Neural cell (in vitro differentiated cells): ENCODE results near the gene SCN2A. TPM values are rescaled to one million over a fixed set of nuclear protein-coding genes. Genes with fewer than 3 reads are reported as not detected.

Experiments
- H2AFZ ChIP-seq: fragments of 200-600, 300-800 bp; sonication (generic), shearing (Covaris generic); 2 replicates; pipeline ENCODE4 v1.6.0; 2014; ENCODE audit warnings: low read depth, mild to moderate bottlenecking, antibody characterized with exemption, low read length, moderate library complexity
- H3F3A ChIP-seq: fragments of 200-600 bp; shearing (Covaris generic); 2 replicates; pipeline ENCODE4 v1.6.1; 2016; ENCODE audit warnings: mild to moderate bottlenecking, moderate library complexity, mixed read lengths, antibody characterized with exemption, low read length; ENCODE audit not compliant: insufficient read depth, poor library complexity, severe bottlenecking
- H3K27ac ChIP-seq: fragments of 200-600, 300-800 bp; sonication (generic), shearing (Covaris generic); 2 replicates; pipeline ENCODE4 v1.5.1; 2014; ENCODE audit warnings: mild to moderate bottlenecking, low read length, moderate library complexity
- H3K27me3 ChIP-seq: fragments of 300-800, 200-600 bp; sonication (generic), shearing (Covaris generic); 2 replicates; pipeline ENCODE4 v1.6.0; 2014; ENCODE audit warnings: mild to moderate bottlenecking, low read depth, low read length, moderate library complexity; ENCODE audit not compliant: insufficient read depth
- H3K36me3 ChIP-seq: fragments of 300-800, 200-600 bp; sonication (generic), shearing (Covaris generic); 2 replicates; pipeline ENCODE4 v1.5.1; 2014; ENCODE audit warnings: mild to moderate bottlenecking, antibody characterized with exemption, low read length, moderate library complexity; ENCODE audit not compliant: insufficient read depth
- H3K4me2 ChIP-seq: fragments of 300-800, 200-600 bp; sonication (generic), shearing (Covaris generic); 2 replicates; pipeline ENCODE4 v1.6.0; 2014; ENCODE audit warnings: mild to moderate bottlenecking, low read length
- H3K4me3 ChIP-seq: fragments of 300-800, 200-600 bp; sonication (generic), shearing (Covaris generic); 2 replicates; pipeline ENCODE4 v1.5.1; 2014; ENCODE audit warnings: mild to moderate bottlenecking, low read length, moderate library complexity
- H3K79me2 ChIP-seq: fragments of 200-600 bp; shearing (Covaris generic); replicated peaks from 2 replicates; pipeline ENCODE4 v1.6.0; 2014; ENCODE audit warnings: mild to moderate bottlenecking, low read length, moderate library complexity; ENCODE audit not compliant: insufficient read depth
- H3K9ac ChIP-seq: fragments of 300-800, 200-600 bp; sonication (generic), shearing (Covaris generic); 2 replicates; pipeline ENCODE4 v1.6.1; 2016; ENCODE audit warnings: mild to moderate bottlenecking, low read length, mixed read lengths
- H3K9me2 ChIP-seq: fragments of 200-600 bp; shearing (Covaris generic); 2 replicates; pipeline ENCODE4 v1.6.1; 2016; ENCODE audit warnings: mild to moderate bottlenecking, low read length, mixed read lengths; ENCODE audit not compliant: insufficient read depth
- H3K9me3 ChIP-seq: fragments of 200-600, 300-800 bp; sonication (generic), shearing (Covaris generic); 2 replicates; pipeline ENCODE4 v1.6.1; 2016; ENCODE audit warnings: mild to moderate bottlenecking, mixed run types, low read length, moderate library complexity, mixed read lengths
- H4K20me1 ChIP-seq: fragments of 200-600 bp; shearing (Covaris generic); 2 replicates; pipeline ENCODE4 v1.6.1; 2016; ENCODE audit warnings: mild to moderate bottlenecking, mixed run types; ENCODE audit not compliant: insufficient read depth
- CTCF ChIP-seq: fragments of 450-650 bp; IDR thresholded peaks from 2 replicates; pipeline ENCODE4 v1.5.1; 2014; ENCODE audit warnings: antibody characterized with exemption, mild to moderate bottlenecking, moderate library complexity; ENCODE audit not compliant: poor library complexity, severe bottlenecking
- EP300 ChIP-seq: fragments of 450-650 bp; conservative IDR thresholded peaks from 2 replicates; pipeline ENCODE4 v1.6.1; 2014; ENCODE audit warnings: antibody characterized with exemption, mild to moderate bottlenecking, moderate library complexity; ENCODE audit not compliant: poor library complexity, severe bottlenecking
- EZH2 ChIP-seq: fragments of 200-600, 300-800 bp; shearing (Covaris generic), sonication (generic); IDR thresholded peaks from 2 replicates; pipeline ENCODE4 v1.6.1; 2014; ENCODE audit warnings: antibody characterized with exemption, low read length, borderline replicate concordance, mild to moderate bottlenecking; ENCODE audit not compliant: insufficient read depth, poor library complexity, severe bottlenecking
- MXI1 ChIP-seq: fragments of 450-650 bp; conservative IDR thresholded peaks from 2 replicates; pipeline ENCODE4 v1.6.1; 2014; ENCODE audit warnings: antibody characterized with exemption, mild to moderate bottlenecking; ENCODE audit not compliant: poor library complexity, severe bottlenecking
- POLR2AphosphoS5 ChIP-seq: IDR thresholded peaks from 2 replicates; pipeline ENCODE4 v1.6.1; 2012
- RAD21 ChIP-seq: fragments of 450-650 bp; conservative IDR thresholded peaks from 2 replicates; pipeline ENCODE4 v1.6.1; 2014; ENCODE audit warnings: antibody characterized with exemption, mild to moderate bottlenecking, moderate library complexity
- REST ChIP-seq: IDR thresholded peaks from 2 replicates; pipeline ENCODE4 v1.6.1; 2012; ENCODE audit warnings: borderline replicate concordance
- SMC3 ChIP-seq: fragments of 450-650 bp; conservative IDR thresholded peaks from 2 replicates; pipeline ENCODE4 v1.6.1; 2014; ENCODE audit warnings: antibody characterized with exemption, mild to moderate bottlenecking, moderate library complexity; ENCODE audit not compliant: poor library complexity
- TAF1 ChIP-seq: IDR thresholded peaks from 2 replicates; pipeline ENCODE4 v1.6.1; 2012; ENCODE audit warnings: low read depth
- polyA plus RNA-seq: library from polyadenylated mRNA; depleted of rRNA; stranded (reverse); fragments of >200 nt; gene quantifications from 2 replicates; pipeline ENCODE4 v1.2.3, GENCODE V29; 2014

The SCN2A gene
- polyA plus RNA-seq, 1 donor from 2014 or later = 57.4 TPM

- TF ChIP-seq POLR2AphosphoS5 (no peak), SMC3 (no peak), EP300 (no peak)
Observed at GRCh38 chr2:165417009-165417408, 177.8 kb downstream of the SCN2A start.

GRCh38 chr2:165420231-165420630 is 181.0 kb downstream of the SCN2A start:
- no peak overlapping the region for H2AFZ ChIP-seq
- H3K9me3 ChIP-seq = peaks cover 6% of the 10 kb centered on the region
- H3K27me3 ChIP-seq = no peaks in the 10 kb centered on the region
- TF ChIP-seq SMC3 (no peak), MXI1 (no peak), EZH2 (no peak), EP300 (no peak), RAD21 (no peak), REST (no peak), CTCF (no peak), POLR2AphosphoS5 (no peak)
- no peaks in the 10 kb centered on the region for H3F3A ChIP-seq
- H3K4me3 ChIP-seq = no peak overlapping the region
- H3K4me2 ChIP-seq = no peak overlapping the region
- no peaks in the 10 kb centered on the region for H3K9me2 ChIP-seq
- H3K36me3 ChIP-seq = no peaks in the 10 kb centered on the region
- H3K9ac ChIP-seq = no peak overlapping the region
- no peaks in the 10 kb centered on the region for H4K20me1 ChIP-seq
- no peaks in the 10 kb centered on the region for H3K79me2 ChIP-seq
- H3K27ac ChIP-seq = no peak overlapping the region

More at GRCh38 chr2:165417009-165417408, 177.8 kb downstream of the SCN2A start:
- Histone ChIP-seq H3K4me3 (no peak overlapping the region), H3K9me2 (no peaks in the 10 kb centered on the region), H3K79me2 (no peaks in the 10 kb centered on the region), H3K36me3 (no peaks in the 10 kb centered on the region), H3K27ac (no peak overlapping the region), H3K9me3 (no peaks in the 10 kb centered on the region), H3K27me3 (no peaks in the 10 kb centered on the region), H4K20me1 (no peaks in the 10 kb centered on the region), H2AFZ (no peak overlapping the region), H3K9ac (no peak overlapping the region), H3F3A (no peaks in the 10 kb centered on the region), H3K4me2 (no peak overlapping the region)

- H3K79me2 ChIP-seq = no peaks in the 10 kb centered on the region
- no peaks in the 10 kb centered on the region for H3K36me3 ChIP-seq
- H3K4me2 ChIP-seq = no peak overlapping the region
- H3K27me3 ChIP-seq = no peaks in the 10 kb centered on the region
- no peaks in the 10 kb centered on the region for H3K9me2 ChIP-seq
- no peak for TF ChIP-seq SMC3
- TF ChIP-seq RAD21 = no peak
- TF ChIP-seq POLR2AphosphoS5 = no peak
- no peak for TF ChIP-seq CTCF
- no peak for TF ChIP-seq MXI1
- no peak for TF ChIP-seq EZH2
- TF ChIP-seq TAF1 = no peak
- TF ChIP-seq EP300 = no peak
- TF ChIP-seq REST = no peak
- H4K20me1 ChIP-seq = no peaks in the 10 kb centered on the region
- H3K4me3 ChIP-seq = no peak overlapping the region
- peaks cover 6% of the 10 kb centered on the region for H3K9me3 ChIP-seq
- no peak overlapping the region for H3K27ac ChIP-seq
- H3F3A ChIP-seq = no peaks in the 10 kb centered on the region
- H2AFZ ChIP-seq = no peak overlapping the region
- H3K9ac ChIP-seq = no peak overlapping the region
Observed at GRCh38 chr2:165423081-165423480, 183.9 kb downstream of the SCN2A start.
